AG10803 (cell line): Measurements from ENCODE around the gene PAF1.
A peak's percentile ranks its signal among the peaks of the same experiment; 100 is the strongest.

Experiments used
- DNase-seq: peaks from one replicate; pipeline ENCODE4 v3.0.0; 2010; ENCODE audit warnings: low read depth
- H3K4me3 ChIP-seq: 2 replicates; pipeline ENCODE4 v1.5.1; 2011; ENCODE audit warnings: mild to moderate bottlenecking, low read length, control low read depth
- CTCF ChIP-seq: conservative IDR thresholded peaks from 2 replicates; pipeline ENCODE4 v1.5.1; 2011; ENCODE audit warnings: mild to moderate bottlenecking, low read length, control low read depth, inconsistent platforms

The PAF1 gene

GRCh38 chr19:39407660-39408391, 16.9 kb upstream of the PAF1 start:
- peak; percentile 28 for DNase-seq

GRCh38 chr19:39407410-39407659, 16.4 kb upstream of the PAF1 start:
- peak overlapping the region; percentile 95 for H3K4me3 ChIP-seq
- no peak for TF ChIP-seq CTCF
- DNase-seq, result peak; percentile 43

More at GRCh38 chr19:39407660-39408391, 16.9 kb upstream of the PAF1 start:
- TF ChIP-seq CTCF, result no peak
- H3K4me3 ChIP-seq, result peak overlapping the region; percentile 95

- 0 out of 2 replicates have a peak, but pooled peaks have one; percentile 1 for TF ChIP-seq CTCF
- peak; percentile 84 for DNase-seq
- peak within 1 kb of the TSS; percentile 95 for H3K4me3 ChIP-seq
These were observed 15.9 kb upstream of the PAF1 start, which contains the start of gene ZFP36 for GRCh38 chr19:39406656-39407409. Gene ZFP36 (plus strand): TSS chr19:39406847. CDS start chr19:39406905, 58 bp downstream.

- H3K4me3 ChIP-seq, result peak overlapping the region; percentile 61
- no peak for DNase-seq
- no peak for TF ChIP-seq CTCF
These were observed 15.2 kb upstream of the PAF1 start for GRCh38 chr19:39405958-39406655.

- no peak for TF ChIP-seq CTCF
- DNase-seq, result no peak
- no peak overlapping the region; the same call in 1 of the 2 replicates for H3K4me3 ChIP-seq
These were observed 14.5 kb upstream of the PAF1 start for GRCh38 chr19:39405261-39405957.

- H3K4me3 ChIP-seq, result peak overlapping the region; percentile 62
- TF ChIP-seq CTCF, result no peak
- peak; percentile 100 for DNase-seq
These were observed 12.7 kb upstream of the PAF1 start for GRCh38 chr19:39403331-39404312.
